Panc1 (cell line): Measurements from ENCODE around the gene NTM. TPM values are rescaled to one million over a fixed set of nuclear protein-coding genes. Genes with fewer than 3 reads are reported as not detected.

Source experiments
- ATAC-seq: fragments of 200-7000 bp; cut with Tn5 transposase; 2 replicates; pipeline ENCODE4 v1.9.1; 2020; ENCODE audit warnings: mild to moderate bottlenecking, moderate library complexity
- BruUV-seq: library from RNA; stranded (reverse); fragments of 400-500 nt; replicated peaks from 2 replicates; lab custom pipeline; 2021; lab: Mats Ljungman, UMichigan
- CTCF ChIA-PET: fragments of 300-600 bp; sonication (Branson Sonifier 250); formaldehyde crosslinking; loops from one replicate; lab custom pipeline; 2022; ENCODE audit warnings: antibody characterized with exemption; lab: Charles Lee
- POLR2A ChIA-PET: fragments of 300-600 bp; sonication (Branson Sonifier 250); formaldehyde crosslinking; loops from one replicate; lab custom pipeline; 2022; ENCODE audit warnings: antibody characterized with exemption; lab: Charles Lee
- DNase-seq: peaks from one replicate; pipeline ENCODE4 v3.0.0-alpha.2; 2010; ENCODE audit warnings: low read depth, low spot score
- H3K27ac ChIP-seq: 2 replicates; pipeline ENCODE4 v1.5.1; 2011; ENCODE audit warnings: mild to moderate bottlenecking, low read length, inconsistent platforms
- H3K27me3 ChIP-seq: fragments of 200-500 bp; sonication (Bioruptor generic); 2 replicates; pipeline ENCODE4 v1.6.0; 2014; ENCODE audit warnings: low read length, inconsistent platforms; ENCODE audit not compliant: control insufficient read depth, insufficient read depth
- H3K36me3 ChIP-seq: fragments of 200-500 bp; sonication (Bioruptor generic); 2 replicates; pipeline ENCODE4 v1.5.1; 2014; ENCODE audit warnings: inconsistent platforms, mild to moderate bottlenecking, low read length, moderate library complexity; ENCODE audit not compliant: control insufficient read depth, insufficient read depth
- H3K4me1 ChIP-seq: 2 replicates; pipeline ENCODE4 v1.5.1; 2011; ENCODE audit warnings: inconsistent platforms, mild to moderate bottlenecking, low read length, moderate library complexity; ENCODE audit not compliant: control insufficient read depth, insufficient read depth
- H3K4me3 ChIP-seq, 2 experiments: 2 replicates each; pipeline ENCODE4 v1.5.1; 2011 to 2012; ENCODE audit warnings: low read depth in 2 of 2, low read length in 2 of 2, mild to moderate bottlenecking in 2 of 2, inconsistent platforms in 1 of 2, moderate library complexity in 1 of 2
- H3K9me3 ChIP-seq: fragments of 200-500 bp; sonication (Bioruptor generic); 2 replicates; pipeline ENCODE4 v1.5.1; 2014; ENCODE audit warnings: low read depth, mild to moderate bottlenecking, inconsistent platforms, low read length, moderate library complexity; ENCODE audit not compliant: control insufficient read depth, insufficient read depth
- CTCF ChIP-seq: fragments of 450-650 bp; IDR thresholded peaks from 2 replicates; pipeline ENCODE4 v1.5.1; 2017; ENCODE audit warnings: mild to moderate bottlenecking
- POLR2AphosphoS5 ChIP-seq: IDR thresholded peaks from 2 replicates; pipeline ENCODE4 v1.6.1; 2012; ENCODE audit warnings: mild to moderate bottlenecking, low read depth, low read length, moderate library complexity
- REST ChIP-seq, 2 experiments: IDR thresholded peaks; 2 replicates each; pipeline ENCODE4 v1.6.1; 2011 to 2012; ENCODE audit warnings: low read depth in 2 of 2, control low read depth in 1 of 2, low read length in 1 of 2, mild to moderate bottlenecking in 1 of 2, moderate library complexity in 1 of 2; ENCODE audit not compliant: insufficient read depth in 1 of 2
- SIN3A ChIP-seq: IDR thresholded peaks from 2 replicates; pipeline ENCODE4 v1.6.1; 2012; ENCODE audit warnings: low read depth, mild to moderate bottlenecking, low read length, moderate library complexity, borderline replicate concordance; ENCODE audit not compliant: insufficient read depth
- TCF7L2 ChIP-seq: IDR thresholded peaks from 2 replicates; pipeline ENCODE4 v1.6.1; 2011; ENCODE audit warnings: mild to moderate bottlenecking, low read depth, low read length, inconsistent platforms
- in situ Hi-C: cut with HindIII; loops from 2 replicates; pipeline ENCODE4 v1.10.0; 2016; ENCODE audit warnings: low sequenced_read_pairs, low pct_unique_long_range_greater_than_20kb
- intact Hi-C: fragments of 100-400 bp; cut with micrococcal nuclease; formaldehyde crosslinking; loops from one replicate; pipeline ENCODE4 v1.10.0; 2022; ENCODE audit not compliant: unreplicated experiment
- total RNA-seq: library from RNA; stranded (reverse); gene quantifications from one replicate; pipeline ENCODE4 v1.2.1, GENCODE V29; 2021; ENCODE audit not compliant: unreplicated experiment

Gene NTM
- total RNA-seq, 1 experiment from 2014 or later, result 0.10 TPM

GRCh38 chr11:131672191-131672590 is 301.8 kb downstream of the NTM start:
- no peaks in the 10 kb centered on the region for H3K9me3 ChIP-seq
- no TSS peak for BruUV-seq
- no peaks in the 10 kb centered on the region for H3K4me1 ChIP-seq
- CTCF ChIA-PET, result no interaction called here
- intact Hi-C loops, result loop anchor here (5.0 kb wide), 1 partner anchor 90 kb away; no protein-coding TSS in a partner anchor
- H3K36me3 ChIP-seq, result no peaks in the 10 kb centered on the region
- POLR2A ChIA-PET, result no interaction called here
- no peak overlapping the region for H3K4me3 ChIP-seq
- ATAC-seq (no peak), DNase-seq (no peak)
- TF ChIP-seq SIN3A (no peak), POLR2AphosphoS5 (no peak), TCF7L2 (no peak), REST (IDR thresholded peaks at IDR 0.05; ENCODE audit: insufficient read depth in 1 of 2, low read depth in 2 of 2, low read length in 1 of 2) (no peak), CTCF (no peak)
- in situ Hi-C loops, result no loop called here
- H3K27me3 ChIP-seq, result peaks cover 11% of the 10 kb centered on the region
- H3K27ac ChIP-seq, result no peak overlapping the region

- ChIA-PET POLR2A (no interaction called here), CTCF (interaction anchor here (0.6 to 1.6 kb wide), 7 partner anchors 9 to 758 kb away, joined by 3 to 8 read pairs (median 3); partner anchors contain the start of gene SNX19)
- Histone ChIP-seq H3K4me1 (no peaks in the 10 kb centered on the region), H3K36me3 (no peaks in the 10 kb centered on the region), H3K27ac (no peak overlapping the region), H3K4me3 (no peak overlapping the region), H3K9me3 (no peaks in the 10 kb centered on the region), H3K27me3 (peaks cover 11% of the 10 kb centered on the region)
- BruUV-seq, result no TSS peak
- peak; percentile 92 for ATAC-seq
- intact Hi-C loops, result loop anchor here (1.0 to 5.0 kb wide), 4 partner anchors 92 to 749 kb away; no protein-coding TSS in a partner anchor
- in situ Hi-C loops, result no loop called here
- DNase-seq, result peak; percentile 47
- no peak for TF ChIP-seq REST (IDR thresholded peaks at IDR 0.05; ENCODE audit: insufficient read depth in 1 of 2, low read depth in 2 of 2, low read length in 1 of 2)
- TF ChIP-seq CTCF, result peak; percentile 99
- no peak for TF ChIP-seq SIN3A
These were observed 303.8 kb downstream of the NTM start for GRCh38 chr11:131674051-131674755.
